Smooth muscle cell (in vitro differentiated cells): ENCODE measurements around the gene PPP4R2. TPM values are rescaled to one million over a fixed set of nuclear protein-coding genes. Genes with fewer than 3 reads are reported as not detected.

Experiments
- DNase-seq: peaks from one replicate; lab custom pipeline; 2025; ENCODE audit not compliant: unreplicated experiment; lab: John Stamatoyannopoulos, UW
- H2AFZ ChIP-seq: fragments of 200-600 bp; sonication (generic); 2 replicates; pipeline ENCODE4 v1.6.0; 2016; ENCODE audit warnings: antibody characterized with exemption, low read depth, mild to moderate bottlenecking
- H3F3A ChIP-seq: fragments of 200-600 bp; sonication (generic); 2 replicates; pipeline ENCODE4 v1.6.0; 2017; ENCODE audit warnings: antibody characterized with exemption, low read depth
- H3K27ac ChIP-seq: fragments of 200-600 bp; sonication (generic); 2 replicates; pipeline ENCODE4 v1.5.1; 2016; ENCODE audit warnings: low read depth, mild to moderate bottlenecking
- H3K27me3 ChIP-seq: fragments of 200-600 bp; sonication (generic); 2 replicates; pipeline ENCODE4 v1.6.1; 2016; ENCODE audit warnings: low read depth, mild to moderate bottlenecking
- H3K36me3 ChIP-seq: fragments of 200-600 bp; sonication (generic); 2 replicates; pipeline ENCODE4 v1.5.1; 2016; ENCODE audit warnings: low read depth
- H3K4me1 ChIP-seq: fragments of 200-600 bp; sonication (generic); 2 replicates; pipeline ENCODE4 v1.5.1; 2016; ENCODE audit warnings: low read depth
- H3K4me2 ChIP-seq: fragments of 200-600 bp; sonication (generic); 2 replicates; pipeline ENCODE4 v1.6.0; 2016; ENCODE audit warnings: mild to moderate bottlenecking
- H3K4me3 ChIP-seq: fragments of 200-600 bp; sonication (generic); 2 replicates; pipeline ENCODE4 v1.5.1; 2016; ENCODE audit warnings: mild to moderate bottlenecking
- H3K79me2 ChIP-seq: fragments of 200-600 bp; sonication (generic); 2 replicates; pipeline ENCODE4 v1.6.0; 2016; ENCODE audit warnings: low read depth, mild to moderate bottlenecking
- H3K9ac ChIP-seq: fragments of 200-600 bp; sonication (generic); 2 replicates; pipeline ENCODE4 v1.6.0; 2016; ENCODE audit warnings: low read depth
- H3K9me3 ChIP-seq: fragments of 200-600 bp; sonication (generic); replicated peaks from 2 replicates; pipeline ENCODE4 v1.5.1; 2016; ENCODE audit warnings: low read depth
- H4K20me1 ChIP-seq: fragments of 200-600 bp; sonication (generic); 2 replicates; pipeline ENCODE4 v1.6.0; 2016; ENCODE audit warnings: low read depth
- CTCF ChIP-seq: fragments of 200-600 bp; sonication (generic); IDR thresholded peaks from 2 replicates; pipeline ENCODE4 v1.5.1; 2017; ENCODE audit warnings: borderline replicate concordance, mild to moderate bottlenecking, antibody characterized with exemption; ENCODE audit not compliant: insufficient read depth, poor library complexity, severe bottlenecking
- WGBS: methylation state at CpG from one replicate; pipeline ENCODE4 v1.1.7; 2016; ENCODE audit warnings: low lambda C conversion rate; 5-methylcytosine and 5-hydroxymethylcytosine counted together
- polyA plus RNA-seq: library from polyadenylated mRNA; unstranded; fragments of >200 nt; fragmentation: Nextera tagmentation; extraction: Ambion mirVana; gene quantifications from 2 replicates; pipeline ENCODE4 v1.2.1, GENCODE V29; 2016
- total RNA-seq: library from RNA; depleted of rRNA; stranded (reverse); fragments of >200 nt; gene quantifications from 2 replicates; pipeline ENCODE4 v1.2.3, GENCODE V29; 2014

The PPP4R2 gene
- total and polyA plus RNA-seq, 2 experiments from 2014 or later, result 34.6 to 52.2 TPM

- Histone ChIP-seq H3K27ac (no peak overlapping the region), H3K36me3 (peaks cover 13% of the 10 kb centered on the region), H3K4me3 (no peak overlapping the region), H3K4me1 (no peaks in the 10 kb centered on the region), H3K9ac (no peak overlapping the region), H3K9me3 (no peaks in the 10 kb centered on the region), H3F3A (no peaks in the 10 kb centered on the region), H4K20me1 (peaks cover 40% of the 10 kb centered on the region), H3K4me2 (no peak overlapping the region), H3K27me3 (no peaks in the 10 kb centered on the region), H3K79me2 (no peaks in the 10 kb centered on the region), H2AFZ (no peak overlapping the region)
- DNase-seq, result no peak
- no peak for TF ChIP-seq CTCF
- 61% methylated on average over 3 of the region's 3 CpGs for WGBS
Observed at GRCh38 chr3:73068419-73068818, 71.8 kb downstream of the PPP4R2 start.

GRCh38 chr3:73069187-73069586 is 72.6 kb downstream of the PPP4R2 start:
- no peaks in the 10 kb centered on the region for H3K4me1 ChIP-seq
- H3K4me2 ChIP-seq, result no peak overlapping the region
- no peak for DNase-seq
- H3F3A ChIP-seq, result no peaks in the 10 kb centered on the region
- no peak for TF ChIP-seq CTCF
- no peak overlapping the region for H2AFZ ChIP-seq
- no peaks in the 10 kb centered on the region for H3K79me2 ChIP-seq
- no peaks in the 10 kb centered on the region for H3K9me3 ChIP-seq
- H4K20me1 ChIP-seq, result peaks cover 33% of the 10 kb centered on the region
- H3K27me3 ChIP-seq, result no peaks in the 10 kb centered on the region
- no peak overlapping the region for H3K27ac ChIP-seq
- no peak overlapping the region for H3K9ac ChIP-seq
- peaks cover 13% of the 10 kb centered on the region for H3K36me3 ChIP-seq
- H3K4me3 ChIP-seq, result no peak overlapping the region
- 99% methylated on average over 5 of the region's 5 CpGs for WGBS

- no peaks in the 10 kb centered on the region for H3F3A ChIP-seq
- H3K4me3 ChIP-seq, result no peak overlapping the region
- no peak overlapping the region for H3K4me2 ChIP-seq
- no peaks in the 10 kb centered on the region for H3K9me3 ChIP-seq
- H3K27ac ChIP-seq, result no peak overlapping the region
- H4K20me1 ChIP-seq, result peaks cover 26% of the 10 kb centered on the region
- no peaks in the 10 kb centered on the region for H3K4me1 ChIP-seq
- WGBS, result 89% methylated on average over 14 of the region's 14 CpGs
- H2AFZ ChIP-seq, result no peak overlapping the region
- TF ChIP-seq CTCF, result no peak
- H3K9ac ChIP-seq, result no peak overlapping the region
- no peaks in the 10 kb centered on the region for H3K79me2 ChIP-seq
- no peak for DNase-seq
- peaks cover 9% of the 10 kb centered on the region for H3K36me3 ChIP-seq
- no peaks in the 10 kb centered on the region for H3K27me3 ChIP-seq
Observed at GRCh38 chr3:73069775-73070444, 73.3 kb downstream of the PPP4R2 start.
